Loucy (cell line): ENCODE measurements around the gene LTA.

Experiments used
- EZH2phosphoT487 ChIP-seq: fragments of 200-600 bp; IDR thresholded peaks from 2 replicates; pipeline ENCODE4 v1.6.1; 2018; ENCODE audit warnings: antibody characterized with exemption, mild to moderate bottlenecking, moderate library complexity, borderline replicate concordance
- TF ChIP-seq, protein P1 (sequence below): fragments of 200-600 bp; sonication (generic); conservative IDR thresholded peaks from 2 replicates; pipeline ENCODE4 v1.5.1; 2014; ENCODE audit warnings: mild to moderate bottlenecking, antibody characterized with exemption, low read length

- TF ChIP-seq, protein P1, sequence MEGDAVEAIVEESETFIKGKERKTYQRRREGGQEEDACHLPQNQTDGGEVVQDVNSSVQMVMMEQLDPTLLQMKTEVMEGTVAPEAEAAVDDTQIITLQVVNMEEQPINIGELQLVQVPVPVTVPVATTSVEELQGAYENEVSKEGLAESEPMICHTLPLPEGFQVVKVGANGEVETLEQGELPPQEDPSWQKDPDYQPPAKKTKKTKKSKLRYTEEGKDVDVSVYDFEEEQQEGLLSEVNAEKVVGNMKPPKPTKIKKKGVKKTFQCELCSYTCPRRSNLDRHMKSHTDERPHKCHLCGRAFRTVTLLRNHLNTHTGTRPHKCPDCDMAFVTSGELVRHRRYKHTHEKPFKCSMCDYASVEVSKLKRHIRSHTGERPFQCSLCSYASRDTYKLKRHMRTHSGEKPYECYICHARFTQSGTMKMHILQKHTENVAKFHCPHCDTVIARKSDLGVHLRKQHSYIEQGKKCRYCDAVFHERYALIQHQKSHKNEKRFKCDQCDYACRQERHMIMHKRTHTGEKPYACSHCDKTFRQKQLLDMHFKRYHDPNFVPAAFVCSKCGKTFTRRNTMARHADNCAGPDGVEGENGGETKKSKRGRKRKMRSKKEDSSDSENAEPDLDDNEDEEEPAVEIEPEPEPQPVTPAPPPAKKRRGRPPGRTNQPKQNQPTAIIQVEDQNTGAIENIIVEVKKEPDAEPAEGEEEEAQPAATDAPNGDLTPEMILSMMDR = peak; percentile 39; the same call in 1 of the 2 replicates
- no peak for TF ChIP-seq EZH2phosphoT487
These were observed 2.3 kb downstream of the LTA start for GRCh38 chr6:31574106-31575061.
